ENCODE data around the gene NCKAP5L. TPM values are rescaled to one million over a fixed set of nuclear protein-coding genes. Genes with fewer than 3 reads are reported as not detected.

The NCKAP5L gene
- total RNA-seq, 6 donors from 2014 or later = 21.1 to 58.9 (median 30.8) TPM

GRCh38 chr12:49767333-49767732 is 60.9 kb downstream of the NCKAP5L start:
- no peak for DNase-seq
- ATAC-seq (ENCODE audit: low FRiP score in 2 of 2) = no peak
- H3K36me3 ChIP-seq = peaks cover 6 to 38% (median 22%) of the 10 kb centered on the region in 4 donors
- no peaks in the 10 kb centered on the region for H3K9me3 ChIP-seq
- H3K27me3 ChIP-seq = no peaks in the 10 kb centered on the region
- H3K4me3 ChIP-seq = no peak overlapping the region
- TF ChIP-seq POLR2A (IDR thresholded peaks at IDR 0.05) (no peak), CTCF (IDR thresholded peaks at IDR 0.05) (no peak), EP300 (IDR thresholded peaks at IDR 0.05) (no peak), POLR2AphosphoS5 (IDR thresholded peaks at IDR 0.05) (no peak)
- H3K4me1 ChIP-seq = peaks cover 4 to 8% (median 5%) of the 10 kb centered on the region in 4 donors
- 66 to 76% methylated on average over 4 of the region's 4 CpGs for WGBS, 2 donors
- no peak overlapping the region for H3K27ac ChIP-seq

- DNase-seq (no peak), ATAC-seq (ENCODE audit: low FRiP score in 2 of 2) (no peak)
- Histone ChIP-seq H3K4me3 (no peak overlapping the region), H3K36me3 (peaks cover 17 to 51% (median 35%) of the 10 kb centered on the region in 4 donors), H3K9me3 (no peaks in the 10 kb centered on the region), H3K27ac (no peak overlapping the region), H3K27me3 (no peaks in the 10 kb centered on the region), H3K4me1 (peaks cover 4 to 11% (median 8%) of the 10 kb centered on the region in 4 donors)
- TF ChIP-seq CTCF (IDR thresholded peaks at IDR 0.05) = no peak
- TF ChIP-seq POLR2A (IDR thresholded peaks at IDR 0.05) = no peak
- TF ChIP-seq POLR2AphosphoS5 (IDR thresholded peaks at IDR 0.05) = no peak
- TF ChIP-seq EP300 (IDR thresholded peaks at IDR 0.05) = no peak
- 94 to 98% methylated on average over 8 of the region's 8 CpGs for WGBS, 2 donors
Observed at GRCh38 chr12:49766115-49766455, 62.1 kb downstream of the NCKAP5L start.

- 59 to 64% methylated on average over 3 of the region's 3 CpGs for WGBS, 2 donors
- peaks cover 30 to 70% (median 53%) of the 10 kb centered on the region in 4 donors for H3K36me3 ChIP-seq
Observed at GRCh38 chr12:49764126-49764525, 64.1 kb downstream of the NCKAP5L start.

GRCh38 chr12:49763006-49763591 is 65.1 kb downstream of the NCKAP5L start:
- WGBS, 2 donors = 18 to 19% methylated on average over 8 of the region's 8 CpGs
- peak overlapping the region in 2 of 4 donors; percentile 9 to 72 for H3K27ac ChIP-seq
- no peak overlapping the region for H3K4me3 ChIP-seq
- no peaks in the 10 kb centered on the region for H3K9me3 ChIP-seq
- H3K27me3 ChIP-seq = no peaks in the 10 kb centered on the region
- peaks cover 40 to 80% (median 64%) of the 10 kb centered on the region in 4 donors for H3K36me3 ChIP-seq
- TF ChIP-seq CTCF (IDR thresholded peaks at IDR 0.05) = peak; percentile 43 to 63 (median 50)
- TF ChIP-seq POLR2A (IDR thresholded peaks at IDR 0.05) = no peak
- no peak for TF ChIP-seq EP300 (IDR thresholded peaks at IDR 0.05)
- ATAC-seq (ENCODE audit: low FRiP score in 2 of 2) (peak; percentile 62 to 80), DNase-seq (peak in 1 of 2 donors; percentile 76)
- H3K4me1 ChIP-seq = peaks cover 4 to 11% (median 8%) of the 10 kb centered on the region in 4 donors

More at GRCh38 chr12:49764126-49764525, 64.1 kb downstream of the NCKAP5L start:
- ATAC-seq (ENCODE audit: low FRiP score in 2 of 2) = no peak
- H3K27ac ChIP-seq = peak overlapping the region in 1 of 4 donors; percentile 29
- DNase-seq = no peak
- peaks cover 4 to 11% (median 8%) of the 10 kb centered on the region in 4 donors for H3K4me1 ChIP-seq
- H3K9me3 ChIP-seq = no peaks in the 10 kb centered on the region
- TF ChIP-seq POLR2AphosphoS5 (IDR thresholded peaks at IDR 0.05) (no peak), POLR2A (IDR thresholded peaks at IDR 0.05) (no peak)
- H3K4me3 ChIP-seq = no peak overlapping the region
- H3K27me3 ChIP-seq = no peaks in the 10 kb centered on the region

GRCh38 chr12:49762468-49762847 is 65.8 kb downstream of the NCKAP5L start:
- Histone ChIP-seq H3K9me3 (no peaks in the 10 kb centered on the region), H3K4me3 (no peak overlapping the region), H3K27ac (peak overlapping the region in 1 of 4 donors; percentile 13), H3K27me3 (no peaks in the 10 kb centered on the region), H3K4me1 (peaks cover 4 to 11% (median 8%) of the 10 kb centered on the region in 4 donors), H3K36me3 (peaks cover 46 to 87% (median 70%) of the 10 kb centered on the region in 4 donors)
- WGBS, 2 donors = 68 to 77% methylated on average over 5 of the region's 5 CpGs
- ATAC-seq (ENCODE audit: low FRiP score in 2 of 2) (no peak), DNase-seq (no peak)
- TF ChIP-seq EP300 (IDR thresholded peaks at IDR 0.05) = no peak
- no peak for TF ChIP-seq POLR2A (IDR thresholded peaks at IDR 0.05)
- TF ChIP-seq CTCF (IDR thresholded peaks at IDR 0.05) = no peak
- no peak for TF ChIP-seq POLR2AphosphoS5 (IDR thresholded peaks at IDR 0.05)
